HG02798 (cell line): ENCODE data around the gene AHCY.
A peak's percentile ranks its signal among the peaks of the same experiment; 100 is the strongest.
"Not testable (repeated sequence)": the region's sequence is repeated elsewhere in the genome, so short reads cannot be mapped to it uniquely, and the experiment has no call there.

ENCODE experiments used
- ATAC-seq: cut with Tn5 transposase; IDR thresholded peaks from one replicate; pipeline ENCODE4 v1.9.1; 2021; ENCODE audit warnings: mild to moderate bottlenecking; ENCODE audit not compliant: unreplicated experiment, poor library complexity

The AHCY gene

DNA sequence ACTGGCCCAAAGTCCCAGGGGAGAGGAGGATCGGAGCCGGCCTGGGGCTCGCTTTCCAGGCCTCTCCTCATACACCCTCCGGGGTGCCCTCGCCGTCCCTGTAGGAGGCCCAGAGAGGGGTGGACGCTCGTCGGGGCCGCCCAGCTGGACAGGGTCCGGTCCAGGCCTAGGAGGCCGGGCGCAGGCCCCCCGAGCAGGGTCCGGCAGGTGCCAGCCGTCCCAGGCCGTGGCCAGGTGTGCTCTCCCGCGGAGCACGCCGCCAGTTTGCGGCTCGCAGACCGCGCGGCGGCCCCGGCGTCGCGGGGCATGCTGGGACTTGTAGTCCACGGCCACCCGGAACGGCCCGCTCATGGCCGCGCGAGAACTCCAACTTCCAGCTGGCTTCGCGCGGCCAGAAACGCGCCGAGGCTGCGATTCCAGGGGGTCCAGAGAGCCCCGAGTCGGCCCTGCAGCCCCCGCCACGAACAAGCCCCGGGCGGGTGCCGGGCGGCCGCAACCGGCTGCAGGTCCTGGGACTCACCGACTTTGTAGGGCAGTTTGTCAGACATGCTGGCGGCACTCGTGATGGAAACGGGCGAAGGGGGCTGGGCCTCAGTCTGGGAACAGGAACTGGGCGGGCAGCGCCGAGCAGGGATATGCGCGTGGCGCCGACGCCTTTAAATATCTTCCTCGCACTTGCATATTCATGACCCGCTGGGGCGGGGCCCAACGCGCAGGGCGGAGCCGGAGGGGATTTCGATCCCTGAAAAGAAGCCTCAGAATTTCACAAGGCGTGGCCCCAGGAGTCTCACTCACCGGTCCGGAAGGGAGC, at the start of gene AHCY:
Gene AHCY (minus strand): TSS at position 633 of the 811 bp plus-strand sequence. CDS start 85 bp downstream, at position 548.
- peak; percentile 91 for ATAC-seq

DNA sequence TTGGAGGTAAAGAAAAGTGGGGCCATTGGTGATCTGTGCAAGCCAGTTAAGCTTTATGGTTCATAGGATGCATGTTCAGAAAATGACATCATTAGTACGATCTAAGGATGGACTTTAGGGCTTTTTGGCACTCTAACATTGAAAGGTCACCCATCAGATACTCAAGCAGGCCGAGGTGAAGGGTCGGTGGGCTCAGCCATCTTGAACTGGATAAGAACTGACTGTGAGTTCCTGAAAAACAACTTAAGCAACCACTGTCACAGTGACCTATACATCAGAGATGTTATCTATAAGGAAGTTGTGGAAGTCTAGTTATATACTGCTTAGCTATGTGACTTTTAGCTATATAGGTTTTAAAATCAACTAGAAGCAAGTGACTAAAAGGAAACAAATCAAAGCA, 46.9 kb upstream of the AHCY start:
- ATAC-seq: no peak

DNA sequence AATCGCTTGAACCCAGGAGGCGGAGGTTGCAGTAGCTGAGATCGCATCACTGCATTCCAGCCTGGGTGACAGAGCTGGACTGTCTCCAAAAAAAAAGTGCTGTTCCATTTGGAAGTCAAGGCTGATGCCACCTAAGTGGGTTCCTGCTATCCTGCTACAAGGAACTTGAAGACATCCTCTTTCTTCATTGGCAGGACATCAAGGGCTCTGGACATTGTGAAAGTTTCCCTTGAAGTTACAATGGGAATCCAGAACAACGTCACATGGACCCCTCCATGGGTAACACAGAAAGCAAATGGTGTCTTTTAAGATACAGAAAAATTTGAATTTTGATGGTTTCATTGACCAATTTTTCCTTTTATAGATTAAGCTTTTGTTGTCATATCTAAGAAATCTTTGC, 44.4 kb upstream of the AHCY start:
- no peak for ATAC-seq

DNA sequence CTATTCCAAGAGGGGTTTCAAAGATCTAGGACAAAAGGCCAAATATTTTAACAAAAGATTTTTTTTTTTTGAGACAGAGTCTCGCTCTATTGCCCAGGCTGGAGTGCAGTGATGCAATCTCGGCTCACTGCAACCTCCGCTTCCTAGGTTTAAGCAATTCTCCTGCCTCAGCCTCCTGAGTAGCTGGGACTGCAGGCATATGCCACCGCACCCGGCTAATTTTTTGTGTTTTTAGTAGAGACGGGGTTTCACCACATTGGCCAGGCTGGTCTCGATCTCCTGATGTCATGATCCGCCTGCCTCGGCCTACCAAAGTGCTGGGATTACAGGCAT, 43.3 kb upstream of the AHCY start:
- not testable (repeated sequence) for ATAC-seq

DNA sequence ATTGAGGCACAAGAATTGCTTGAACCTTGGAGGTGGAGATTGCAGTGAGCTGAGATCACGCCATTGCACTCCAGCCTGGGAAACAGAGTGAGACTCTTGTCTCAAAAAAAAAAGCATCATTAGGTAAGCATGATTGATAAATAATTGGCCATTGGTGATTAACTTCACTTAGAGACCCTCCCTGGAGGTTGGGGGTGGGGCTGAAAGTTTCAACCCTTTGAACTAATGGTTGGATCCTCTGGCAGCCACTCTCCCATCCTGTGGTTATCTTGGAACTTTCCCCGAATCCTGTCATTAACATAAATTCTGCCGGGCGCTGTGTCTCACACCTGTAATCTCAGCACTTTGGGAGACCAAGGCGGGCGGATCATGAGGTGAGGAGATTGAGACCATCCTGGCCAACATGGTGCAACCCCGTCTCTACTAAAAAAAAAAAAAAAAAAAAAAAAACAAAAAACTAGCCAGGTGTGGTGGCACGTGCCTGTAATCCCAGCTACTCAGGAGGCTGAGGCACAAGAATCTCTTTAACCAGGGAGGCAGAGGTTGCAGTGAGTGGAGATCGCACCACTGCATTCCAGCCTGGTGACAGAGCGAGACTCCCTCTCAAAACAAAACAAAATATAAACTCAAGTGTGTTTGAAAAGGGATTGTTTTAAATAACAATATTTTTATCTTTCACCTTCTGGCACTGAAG, 42.8 kb upstream of the AHCY start:
- ATAC-seq: not testable (repeated sequence)

DNA sequence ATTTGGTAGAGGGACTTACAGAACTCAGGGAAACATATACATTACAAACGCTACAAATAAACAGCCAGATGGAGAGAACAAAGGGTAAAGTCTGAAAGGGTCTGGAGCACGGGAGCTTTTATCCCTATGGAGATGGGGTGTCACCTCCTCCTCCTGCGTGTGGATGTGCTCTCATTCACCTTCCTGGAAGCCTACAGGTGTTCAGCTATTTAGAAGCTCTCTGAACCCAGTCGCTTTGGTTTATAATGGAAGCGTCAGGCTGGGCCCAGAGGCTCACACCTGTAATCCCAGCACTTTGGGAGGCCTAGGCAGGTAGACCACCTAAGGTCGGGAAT, 42.2 kb upstream of the AHCY start:
- ATAC-seq: no peak

DNA sequence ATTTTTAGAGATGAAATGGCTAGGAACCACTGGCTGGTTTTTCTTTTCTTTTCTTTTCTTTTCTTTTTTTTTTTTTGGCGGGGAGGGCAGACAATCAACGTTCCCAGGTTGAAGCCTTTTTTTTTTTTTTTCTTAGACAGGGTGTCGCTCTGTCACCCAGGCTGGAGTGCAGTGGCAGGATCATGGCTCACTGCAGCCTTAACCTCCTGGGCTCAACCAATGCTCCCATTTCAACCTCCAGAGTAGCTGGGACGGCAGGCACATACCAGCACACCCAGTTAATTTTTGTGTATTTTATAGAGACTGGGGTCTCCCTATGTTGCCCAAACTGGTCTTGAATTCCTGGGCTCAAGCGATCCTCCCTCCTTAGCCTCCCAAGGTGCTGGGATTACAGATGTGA, 41.1 kb upstream of the AHCY start:
- ATAC-seq: no peak

DNA sequence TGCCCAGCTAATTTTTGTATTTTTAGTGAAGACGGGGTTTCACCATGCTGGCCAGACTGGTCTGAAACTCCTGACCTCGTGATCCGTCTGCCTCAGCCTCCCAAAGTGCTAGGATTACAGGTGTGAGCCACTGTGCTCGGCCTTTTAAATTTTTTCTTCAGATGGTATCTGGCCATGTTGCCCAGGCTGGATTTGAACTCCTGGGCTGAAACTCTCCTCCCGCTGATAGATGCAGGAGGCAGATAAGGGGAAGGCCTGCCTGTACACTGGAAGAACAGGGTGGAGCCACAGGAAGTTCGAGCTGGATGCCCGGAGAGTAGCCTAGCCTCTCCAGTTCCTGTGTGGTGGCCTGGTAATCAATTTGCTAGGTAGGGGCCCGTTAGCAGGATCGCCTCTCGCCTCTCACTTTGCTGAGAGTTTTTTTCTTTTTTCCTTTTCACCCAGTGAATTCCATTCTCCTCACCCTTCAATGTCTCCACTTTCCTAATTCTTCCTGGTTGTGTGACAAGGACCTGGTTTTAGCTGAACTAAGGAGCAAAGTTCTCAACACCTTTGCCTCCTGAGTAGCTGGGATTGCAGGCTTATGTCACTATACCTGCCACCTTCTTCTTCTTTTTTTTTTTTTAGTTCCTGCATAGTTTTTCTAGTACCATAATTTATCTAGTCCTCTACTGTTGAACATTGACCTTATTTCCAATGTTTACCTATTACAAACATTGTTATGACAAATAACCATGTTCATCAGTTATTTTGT, 40.5 kb upstream of the AHCY start:
- ATAC-seq: no peak

DNA sequence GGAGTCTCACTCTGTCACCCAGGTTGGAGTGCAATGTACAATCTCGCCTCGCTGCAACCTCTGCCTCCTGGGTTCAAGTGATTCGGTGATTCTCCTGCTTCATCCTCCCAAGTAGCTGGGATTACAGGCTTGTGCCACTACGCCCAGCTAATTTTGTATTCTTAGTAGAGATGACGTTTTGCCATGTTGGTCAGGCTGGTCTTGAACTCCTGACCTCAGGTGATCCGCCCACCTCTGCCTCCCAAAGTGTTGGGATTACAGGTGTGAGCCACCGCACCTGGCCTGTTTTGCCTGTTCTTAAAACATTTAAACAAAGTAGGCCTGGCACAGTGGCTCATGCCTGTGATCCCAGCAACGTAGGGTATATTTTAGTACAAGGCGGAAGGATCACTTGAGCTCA, 38.0 kb upstream of the AHCY start:
- ATAC-seq: not testable (repeated sequence)

DNA sequence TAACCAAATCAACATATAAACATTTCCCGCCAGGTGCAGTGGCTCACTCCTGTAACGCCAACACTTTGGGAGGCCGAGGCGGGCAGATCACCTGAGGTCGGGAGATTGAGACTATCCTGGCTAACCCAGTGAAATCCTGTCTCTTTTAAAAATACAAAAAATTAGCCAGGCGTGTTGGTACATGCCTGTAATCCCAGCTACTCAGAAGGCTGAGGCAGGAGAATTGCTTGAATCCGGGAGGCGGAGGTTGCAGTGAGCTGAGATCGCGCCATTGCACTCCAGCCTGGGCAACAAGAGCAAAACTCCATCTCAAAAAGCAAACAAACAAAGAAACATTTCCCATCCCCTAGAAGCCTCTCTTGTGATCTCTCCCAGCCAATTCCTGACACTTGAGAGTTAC, 37.6 kb upstream of the AHCY start:
- not testable (repeated sequence) for ATAC-seq

DNA sequence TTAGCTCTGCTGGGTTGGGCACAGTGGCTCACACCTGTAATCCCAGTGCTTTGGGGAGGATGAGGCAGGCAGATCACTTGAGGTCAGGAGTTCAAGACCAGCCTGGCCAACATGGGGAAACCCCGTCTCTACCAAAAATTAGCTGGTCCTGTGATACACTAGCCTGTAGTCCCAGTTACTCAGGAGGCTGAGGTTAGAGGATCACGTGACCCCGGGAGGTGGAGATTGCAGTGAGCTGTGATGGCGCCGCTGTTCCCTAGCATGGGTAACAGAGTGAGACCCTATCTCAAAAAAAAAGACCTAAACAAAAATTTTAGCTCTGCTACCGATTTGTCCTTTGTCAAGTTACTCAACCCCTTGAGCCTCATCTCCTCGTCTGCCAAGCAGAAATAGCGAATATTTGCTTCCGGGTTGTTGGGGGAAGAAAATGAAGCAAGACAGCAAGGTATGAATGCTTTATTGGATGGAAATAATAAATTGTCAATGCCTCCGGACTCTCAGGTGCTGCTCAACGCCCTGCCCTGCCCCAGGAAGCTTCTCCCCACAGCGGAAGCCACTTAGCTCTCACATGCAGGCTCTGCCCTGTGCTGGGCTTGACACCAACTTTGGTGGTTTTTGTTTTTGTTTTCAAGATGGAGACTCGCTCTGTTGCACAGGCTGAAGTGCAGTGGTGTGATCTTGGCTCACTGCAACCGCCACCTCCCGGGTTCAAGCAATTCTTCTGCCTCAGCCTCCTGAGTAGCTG, 35.0 kb upstream of the AHCY start:
- ATAC-seq: peak; percentile 68

DNA sequence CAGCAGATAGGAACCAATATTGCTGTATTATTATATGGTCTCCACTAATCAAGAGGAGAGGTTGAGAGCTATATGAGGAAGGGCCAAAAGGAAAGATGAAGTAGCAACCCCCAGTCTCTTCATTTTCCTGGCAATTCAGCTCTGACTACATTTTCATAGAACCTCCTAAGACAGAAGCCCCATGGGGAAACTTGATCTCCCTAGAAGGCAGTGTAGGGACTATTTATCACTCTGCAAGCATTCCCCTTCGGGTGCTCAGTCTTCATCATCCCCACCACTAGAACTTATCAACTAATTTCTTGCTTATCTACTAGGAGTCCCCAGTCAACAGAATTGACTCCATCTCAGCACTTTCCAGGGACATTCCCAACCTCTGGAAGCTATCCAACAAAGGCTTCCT, 34.4 kb upstream of the AHCY start:
- no peak for ATAC-seq

DNA sequence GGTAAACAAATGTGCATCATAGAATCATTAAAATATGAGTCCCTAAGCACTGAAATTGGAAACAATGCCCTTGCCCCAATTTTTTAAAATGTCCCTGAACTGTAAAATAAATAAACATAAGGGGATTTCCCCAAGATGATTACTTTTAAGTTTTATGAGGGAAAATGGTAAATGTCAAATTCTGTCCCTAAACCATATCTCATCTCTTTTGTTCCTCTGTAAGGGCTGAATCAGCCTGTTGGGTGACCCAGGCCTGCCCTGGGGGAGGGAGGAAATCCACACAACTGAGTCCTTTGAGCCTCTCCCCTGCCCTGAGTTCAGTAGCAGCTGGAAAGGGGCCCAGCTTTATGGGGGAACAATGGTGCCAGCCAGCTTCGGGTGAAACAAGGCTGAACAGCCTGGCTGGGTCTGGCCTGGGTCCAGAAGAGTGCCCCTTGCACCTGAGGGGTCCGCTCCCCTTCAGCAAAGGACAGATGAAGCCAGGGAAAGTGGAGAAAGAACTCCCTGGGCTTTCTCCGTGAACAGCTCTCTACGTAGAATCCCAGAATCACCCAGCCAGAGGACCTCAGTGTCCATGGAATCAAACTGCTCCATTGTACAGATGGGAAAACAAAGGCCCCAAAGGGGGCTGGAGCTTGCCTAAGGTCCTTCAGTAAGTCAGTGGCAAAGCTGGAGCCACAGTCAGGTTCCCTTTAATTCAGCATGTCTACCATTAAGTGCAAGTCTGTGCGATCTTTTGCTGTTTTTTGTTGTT, 31.7 kb upstream of the AHCY start:
- no peak for ATAC-seq

DNA sequence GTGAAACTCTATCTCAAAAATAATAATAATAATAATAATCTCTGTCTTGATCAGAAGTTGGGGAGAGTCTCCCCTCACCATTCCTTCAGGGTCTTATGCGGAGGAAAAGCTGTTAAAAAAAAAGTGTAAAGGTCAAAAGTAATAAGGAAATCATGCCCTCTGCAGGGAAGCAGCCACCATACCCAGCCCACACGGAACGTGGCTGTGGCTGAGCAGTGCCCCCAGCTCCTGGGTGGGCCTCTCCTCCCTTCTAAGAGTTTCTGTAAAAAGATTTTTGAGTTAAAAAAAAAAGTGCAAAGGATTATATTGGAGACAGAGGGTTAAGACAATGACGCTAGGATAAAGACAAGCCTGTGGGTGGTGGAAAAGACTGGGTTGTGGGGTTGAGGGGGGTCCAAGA, 30.6 kb upstream of the AHCY start:
- ATAC-seq: no peak

DNA sequence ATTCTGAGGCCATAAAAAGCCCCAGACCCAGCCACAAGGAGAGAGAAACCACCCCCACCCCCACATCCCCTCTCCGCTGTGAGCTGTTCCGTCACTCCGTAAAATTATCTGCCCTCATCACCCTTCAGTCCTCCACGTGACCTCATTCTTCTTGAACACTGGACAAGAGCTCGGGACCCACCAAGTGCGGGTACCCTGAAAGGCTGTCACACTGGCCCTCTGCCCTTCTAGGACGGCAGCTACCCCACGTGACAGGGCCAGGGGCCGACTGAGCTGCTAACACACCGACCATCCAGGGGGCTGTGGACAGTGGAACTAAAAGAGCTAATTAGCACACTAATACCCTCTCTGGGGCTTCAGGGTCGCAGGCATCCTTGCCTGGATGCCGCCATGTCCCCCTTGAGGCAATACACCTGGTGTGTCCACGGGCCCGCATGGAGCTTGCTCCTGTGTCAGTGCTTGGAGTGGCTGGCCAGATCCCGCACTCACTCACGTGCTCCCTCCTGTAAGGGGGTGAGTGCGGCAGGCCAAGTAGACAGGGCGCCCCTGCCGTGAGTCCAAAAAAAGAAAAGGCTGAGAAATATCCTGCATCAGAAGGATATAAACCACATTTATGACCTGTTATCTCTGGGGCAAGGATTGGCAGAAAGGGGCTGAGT, 29.2 kb upstream of the AHCY start:
- ATAC-seq: no peak

DNA sequence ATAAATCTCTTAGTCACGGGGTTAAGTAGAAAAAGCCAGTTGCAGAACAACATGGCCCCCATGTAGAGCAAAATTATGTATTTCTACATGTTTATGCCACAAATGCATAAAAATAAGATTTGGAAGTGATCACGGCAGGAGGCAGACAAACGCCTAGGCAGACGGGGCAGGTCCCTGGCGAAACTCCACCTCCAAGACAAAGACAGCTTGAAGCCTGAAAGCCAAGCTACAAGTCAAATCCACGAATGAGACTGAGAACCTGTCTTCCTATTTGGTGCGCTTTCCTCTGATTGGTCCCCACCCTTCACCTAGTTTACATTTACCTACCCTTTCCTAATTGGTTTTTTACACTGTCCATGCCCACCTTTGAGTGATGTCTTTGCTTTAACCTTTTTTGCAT, 28.7 kb upstream of the AHCY start:
- ATAC-seq: no peak

DNA sequence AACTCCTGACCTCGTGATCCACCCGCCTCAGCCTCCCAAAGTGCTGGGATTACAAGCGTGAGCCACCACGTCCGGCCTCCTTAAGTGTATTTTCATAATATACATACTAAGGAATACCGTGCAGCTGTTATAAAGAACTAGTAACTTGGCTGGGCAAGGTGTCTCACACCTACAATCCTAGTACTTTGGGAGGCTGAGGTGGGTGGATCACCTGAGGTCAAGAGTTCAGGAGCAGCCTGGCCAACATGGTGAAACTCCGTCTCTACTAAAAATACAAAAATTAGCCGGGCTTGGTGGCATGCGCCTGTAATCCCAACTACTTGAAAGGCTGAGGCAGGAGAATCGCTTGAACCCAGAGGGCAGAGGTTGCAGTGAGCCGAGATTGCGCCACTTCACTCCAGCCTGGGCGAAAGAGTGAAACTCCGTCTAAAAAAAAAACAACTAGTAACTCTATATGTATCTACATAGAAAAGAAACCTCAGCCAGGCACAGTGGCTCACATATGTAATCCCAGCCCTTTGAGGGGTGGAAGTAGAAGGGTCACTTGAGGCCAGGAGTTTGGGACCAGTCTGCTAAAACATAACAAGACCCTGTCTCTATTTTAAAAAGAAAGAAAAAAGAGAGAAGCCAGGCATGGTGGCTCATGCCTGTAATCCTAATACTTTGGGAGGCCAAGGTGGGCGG, 27.8 kb upstream of the AHCY start:
- not testable (repeated sequence) for ATAC-seq

DNA sequence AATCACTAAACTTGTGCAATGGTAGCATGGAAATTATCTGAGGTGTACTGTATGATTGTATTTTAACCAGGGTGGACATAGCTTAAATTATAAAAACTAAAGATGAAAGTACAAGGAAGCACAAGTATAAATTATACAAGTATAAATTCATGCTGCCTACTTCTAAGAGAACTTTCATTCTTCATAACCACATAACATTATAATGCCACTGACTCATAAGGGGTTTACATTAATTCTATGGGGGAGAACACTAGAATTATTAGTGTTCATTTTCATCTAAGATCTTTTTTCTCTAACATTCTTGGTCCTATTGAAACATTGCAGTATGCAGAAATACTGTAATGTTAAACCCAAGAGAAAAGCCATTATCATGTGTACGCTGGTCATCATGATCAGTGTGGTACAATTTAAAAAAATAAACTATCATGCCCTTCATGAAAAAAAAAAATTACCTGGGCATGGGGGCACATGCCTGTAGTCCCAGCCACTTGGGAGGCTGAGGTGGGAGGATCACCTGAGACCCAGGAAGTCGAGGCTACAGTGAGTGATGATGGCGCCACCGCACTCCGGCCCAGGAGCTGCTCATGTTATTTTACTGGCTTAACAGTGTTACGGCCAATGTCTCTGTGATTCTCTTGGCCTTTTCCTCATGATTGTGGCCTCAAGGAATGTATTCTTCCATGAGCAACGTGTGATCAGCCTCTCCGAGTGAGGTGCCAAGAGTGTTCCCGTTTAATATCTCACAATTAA, 25.9 kb upstream of the AHCY start:
- no peak for ATAC-seq
